ENCODE measurements around the gene EIF2B2.
"Not testable (repeated sequence)": the region's sequence is repeated elsewhere in the genome, so short reads cannot be mapped to it uniquely, and the experiment has no call there.

Gene EIF2B2

DNA sequence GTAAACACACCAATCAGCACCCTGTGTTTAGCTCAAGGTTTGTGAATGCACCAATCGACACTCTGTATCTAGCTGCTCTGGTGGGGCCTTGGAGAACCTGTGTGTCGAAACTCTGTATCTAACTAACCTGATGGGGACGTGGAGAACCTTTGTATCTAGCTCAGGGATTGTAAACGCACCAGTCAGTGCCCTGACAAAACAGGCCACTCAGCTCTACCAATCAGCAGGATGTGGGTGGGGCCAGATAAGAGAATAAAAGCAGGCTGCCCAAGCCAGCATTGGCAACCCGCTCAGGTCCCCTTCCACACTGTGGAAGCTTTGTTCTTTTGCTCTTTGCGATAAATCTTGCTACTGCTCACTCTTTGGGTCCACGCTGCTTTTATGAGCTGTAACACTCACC, 6.9 kb upstream of the EIF2B2 start:
- not testable (repeated sequence) for DNase-seq

GRCh38 chr14:75001261-75001660, 1.5 kb upstream of the EIF2B2 start:
- DNase-seq = no peak

GRCh38 chr14:75001899-75002298, 822 bp upstream of the EIF2B2 start:
- DNase-seq = no peak

DNA sequence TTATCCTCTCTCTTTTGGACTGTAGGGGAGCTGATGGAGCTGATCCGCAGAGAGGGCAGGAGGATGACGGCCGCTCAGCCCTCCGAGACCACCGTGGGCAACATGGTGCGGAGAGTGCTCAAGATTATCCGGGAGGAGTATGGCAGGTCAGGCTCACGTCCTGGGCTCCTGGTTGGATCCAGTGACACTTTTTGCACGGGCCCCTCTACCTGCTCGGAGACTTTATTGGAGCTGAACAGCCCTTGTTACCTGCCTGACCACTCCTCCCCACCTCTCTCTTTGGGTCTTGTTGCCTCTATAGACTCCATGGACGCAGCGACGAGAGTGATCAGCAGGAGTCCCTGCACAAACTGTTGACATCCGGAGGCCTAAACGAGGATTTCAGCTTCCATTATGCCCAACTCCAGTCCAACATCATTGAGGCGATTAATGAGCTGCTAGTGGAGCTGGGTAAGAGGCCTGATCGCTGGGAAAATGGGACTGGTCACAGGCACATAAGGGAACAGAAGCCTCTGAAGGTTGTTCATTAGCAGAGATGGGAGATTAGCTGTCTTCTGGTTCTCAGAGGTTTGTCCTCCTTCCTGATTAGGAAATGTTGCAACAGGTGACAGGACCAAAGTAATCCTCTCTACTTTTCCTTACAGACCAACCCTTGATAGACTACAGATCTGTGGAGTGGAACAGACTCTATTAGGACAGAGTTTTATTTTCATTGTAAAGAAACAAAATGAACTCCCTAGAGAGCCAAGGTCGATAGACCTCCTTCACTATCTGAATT, 718 bp downstream of the EIF2B2 start:
- no peak for DNase-seq

- DNase-seq = no peak
These were observed 2.6 kb downstream of the EIF2B2 start for GRCh38 chr14:75005357-75005756.

DNA sequence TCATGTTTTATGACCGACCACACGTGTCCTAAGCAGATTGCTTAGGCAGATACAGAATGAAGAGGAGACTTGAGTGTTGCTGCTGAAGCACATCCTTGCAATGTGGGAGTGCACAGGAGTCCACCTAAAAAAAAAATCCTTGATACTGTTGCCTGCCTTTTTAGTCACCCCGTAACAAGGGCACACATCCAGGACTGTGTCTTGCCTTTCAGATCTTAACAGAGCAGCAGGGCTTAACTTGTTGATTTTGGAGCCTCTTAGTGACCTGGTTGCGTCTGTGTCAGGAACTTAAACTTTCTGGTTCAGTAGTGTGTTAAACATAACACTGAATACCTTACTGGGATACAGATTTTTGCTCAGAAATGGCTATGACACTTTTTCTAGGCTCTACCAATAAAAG, 6.5 kb downstream of the EIF2B2 start:
- DNase-seq = no peak

DNA sequence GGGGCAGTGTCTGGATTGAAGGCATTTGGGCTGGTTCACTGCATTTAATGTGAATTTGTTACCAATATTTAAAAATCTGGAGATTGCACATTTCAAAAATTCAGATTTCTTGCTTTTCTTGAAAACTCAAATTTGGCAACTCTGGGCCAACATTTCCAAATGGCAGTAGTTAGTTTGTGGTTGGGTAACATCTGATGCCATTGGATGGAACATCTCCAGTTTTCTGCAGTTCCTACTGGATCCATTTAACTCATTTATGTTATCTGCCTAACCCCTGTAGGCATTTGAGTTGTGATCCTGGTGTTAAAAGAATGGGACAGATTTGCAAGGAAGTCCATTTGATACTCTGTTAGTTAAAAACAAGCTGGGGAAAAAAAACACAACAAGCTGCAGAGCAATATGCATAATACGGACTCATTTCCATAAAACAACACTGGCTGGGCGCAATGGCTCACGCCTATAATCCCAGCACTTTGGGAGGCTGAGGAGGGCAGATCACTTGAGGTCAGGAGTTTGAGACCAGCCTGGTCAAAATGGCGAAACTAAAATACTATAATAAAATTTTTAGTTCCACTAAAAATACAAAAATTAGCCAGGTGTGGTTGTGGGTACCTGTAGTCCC, 7.9 kb downstream of the EIF2B2 start:
- DNase-seq = no peak

DNA sequence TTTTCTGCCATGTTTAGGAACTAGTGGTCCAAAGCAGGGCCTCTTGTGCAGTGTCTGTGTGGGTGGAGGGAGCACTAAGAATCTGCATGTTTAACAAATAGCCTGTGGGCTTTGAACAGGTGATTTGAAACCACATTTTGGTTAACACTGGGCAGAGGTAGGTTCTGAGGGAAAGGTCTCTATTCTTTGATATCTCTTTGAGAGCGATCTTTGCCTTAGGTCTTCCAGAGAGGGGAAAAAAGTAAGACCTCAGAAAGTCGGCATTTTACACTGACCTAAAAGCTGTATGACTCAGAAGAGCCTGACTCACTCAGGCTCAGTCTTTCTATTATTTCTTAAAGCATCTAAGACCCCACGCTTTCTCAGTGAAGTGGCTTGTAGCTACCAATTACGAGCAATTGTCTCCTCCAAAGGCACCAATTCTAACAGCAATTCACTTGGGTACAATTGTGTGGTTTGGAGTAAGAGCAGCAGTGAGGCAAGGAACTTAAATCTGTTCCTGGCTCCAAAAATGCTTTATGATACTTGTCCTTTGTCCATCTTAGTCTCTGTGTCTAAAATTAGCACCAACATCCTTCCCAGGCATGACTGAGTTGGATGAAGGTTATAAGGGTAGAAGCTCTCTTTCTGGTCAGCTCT, 8.8 kb downstream of the EIF2B2 start:
- no peak for DNase-seq

DNA sequence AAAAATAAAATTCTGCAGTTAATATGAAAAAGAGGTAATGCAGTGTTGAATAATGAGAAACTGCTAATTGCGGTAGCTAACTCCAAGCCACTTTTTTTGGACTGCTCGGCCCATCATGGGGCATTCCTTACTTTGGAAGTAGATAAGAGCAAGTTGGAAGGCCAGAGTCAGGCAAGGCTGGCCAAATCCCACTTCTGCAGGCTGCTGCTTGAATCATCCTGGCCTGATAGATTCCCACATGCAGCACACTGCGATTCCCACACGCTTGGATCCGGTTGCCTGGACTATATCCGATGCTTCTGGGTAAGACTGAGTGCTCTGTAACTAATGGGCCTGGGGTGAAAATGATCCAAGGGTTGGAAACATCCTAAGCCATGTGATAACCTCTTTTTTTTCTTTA, 10.6 kb downstream of the EIF2B2 start:
- no peak for DNase-seq

DNA sequence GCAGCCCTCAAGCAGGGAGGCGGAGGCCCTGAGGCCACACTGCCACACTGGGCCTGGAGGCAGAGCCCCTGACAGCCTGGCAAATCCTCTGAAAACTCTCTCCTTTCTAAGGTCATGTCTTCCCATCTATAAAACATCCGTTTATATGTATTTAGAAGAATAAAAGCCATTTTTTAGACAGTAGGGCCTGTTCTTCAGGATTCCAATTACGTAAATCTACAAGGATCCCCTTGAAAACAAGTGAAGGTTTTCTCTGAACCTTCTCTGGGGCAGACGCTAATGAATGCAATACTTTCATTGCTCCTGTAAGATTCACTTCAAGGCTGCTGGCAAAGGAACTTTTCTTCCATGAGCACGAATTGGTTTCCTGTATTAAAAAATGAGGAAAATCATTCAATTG, 12.8 kb downstream of the EIF2B2 start:
- DNase-seq = no peak

- DNase-seq = no peak
These were observed 14.1 kb downstream of the EIF2B2 start for GRCh38 chr14:75016815-75017214.

GRCh38 chr14:75018694-75019093, 16.0 kb downstream of the EIF2B2 start:
- DNase-seq = no peak

- no peak for DNase-seq
These were observed 19.9 kb downstream of the EIF2B2 start for GRCh38 chr14:75022655-75023054.

GRCh38 chr14:75023108-75023507, 20.4 kb downstream of the EIF2B2 start:
- no peak for DNase-seq

- no peak for DNase-seq
These were observed 22.4 kb downstream of the EIF2B2 start for GRCh38 chr14:75025082-75025481.

DNA sequence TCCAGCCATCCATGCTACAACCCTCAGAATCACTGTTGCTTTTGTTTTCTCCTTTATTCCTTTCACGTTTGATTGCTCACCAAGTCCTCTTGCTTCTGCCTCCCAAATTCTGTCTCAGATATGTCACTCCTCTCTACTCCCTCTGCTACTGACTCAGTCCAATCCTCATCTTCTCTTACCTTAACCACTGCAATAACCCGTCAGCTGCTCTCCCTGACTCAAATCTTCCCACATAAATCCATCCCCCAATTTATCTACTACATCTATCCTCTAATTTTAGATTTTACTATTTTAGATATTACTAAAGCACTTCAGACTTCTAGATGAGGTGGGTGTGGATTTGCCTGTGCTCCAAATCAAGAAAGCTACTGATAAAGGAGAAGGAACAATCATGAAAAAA, 23.2 kb downstream of the EIF2B2 start:
- no peak for DNase-seq

- DNase-seq = no peak
These were observed 27.4 kb downstream of the EIF2B2 start for GRCh38 chr14:75030147-75030546.

- DNase-seq = no peak
These were observed 30.2 kb downstream of the EIF2B2 start for GRCh38 chr14:75032939-75033338.

DNA sequence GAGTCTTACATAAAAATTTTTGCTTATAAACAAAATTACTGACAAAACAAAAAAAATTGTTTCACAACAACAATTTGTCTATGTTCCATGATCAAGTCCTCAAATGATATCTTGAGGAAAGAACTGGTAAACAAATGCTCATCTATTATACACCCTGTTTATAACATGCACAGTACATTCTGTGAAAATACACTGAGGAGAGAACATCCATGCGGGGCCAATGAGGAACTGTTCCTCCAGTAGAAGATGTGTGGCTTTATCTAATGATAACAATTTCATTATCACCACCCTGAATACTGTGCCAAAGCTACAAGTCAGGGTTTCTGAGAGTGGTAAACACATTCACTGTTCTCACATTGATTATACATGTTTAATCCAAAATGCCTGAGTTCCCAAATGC, 37.8 kb downstream of the EIF2B2 start:
- no peak for DNase-seq

DNA sequence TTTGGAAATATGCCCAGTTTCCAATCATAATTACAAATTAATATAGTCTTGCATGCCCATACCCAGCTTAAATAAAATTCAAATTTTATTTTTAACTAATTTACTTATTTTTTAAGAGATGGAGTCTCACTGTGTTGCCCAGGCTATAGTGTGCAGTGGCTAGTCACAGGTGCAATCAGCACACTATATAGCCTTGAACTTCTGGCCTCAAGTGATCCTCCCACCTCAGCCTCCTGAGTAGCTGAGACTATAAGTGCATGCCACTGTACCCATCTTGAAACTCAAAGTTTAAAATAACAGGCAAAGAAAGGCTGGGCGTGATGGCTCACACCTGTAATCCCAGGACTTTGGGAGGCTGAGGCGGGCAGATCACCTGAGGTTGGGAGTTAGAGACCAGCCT, 38.2 kb downstream of the EIF2B2 start:
- DNase-seq = no peak

DNA sequence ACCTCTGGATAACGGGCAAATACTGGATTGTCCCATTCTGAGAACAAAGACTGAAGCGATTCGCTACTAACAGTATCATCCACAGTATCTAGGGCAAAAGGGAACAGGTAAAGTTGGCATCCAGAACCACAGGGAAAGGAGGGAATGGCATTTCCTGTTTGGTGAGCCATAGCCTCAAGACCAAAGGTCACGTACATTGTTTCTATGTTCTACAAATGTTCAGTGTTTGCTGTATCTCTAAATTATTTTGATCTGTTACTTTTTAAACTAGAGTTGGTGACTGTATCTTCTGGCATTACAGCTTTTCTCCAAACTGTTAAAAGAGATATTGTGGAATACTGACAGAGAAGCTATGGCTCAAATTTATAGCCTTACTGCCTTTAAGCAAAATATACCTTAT, 38.9 kb downstream of the EIF2B2 start:
- no peak for DNase-seq

DNA sequence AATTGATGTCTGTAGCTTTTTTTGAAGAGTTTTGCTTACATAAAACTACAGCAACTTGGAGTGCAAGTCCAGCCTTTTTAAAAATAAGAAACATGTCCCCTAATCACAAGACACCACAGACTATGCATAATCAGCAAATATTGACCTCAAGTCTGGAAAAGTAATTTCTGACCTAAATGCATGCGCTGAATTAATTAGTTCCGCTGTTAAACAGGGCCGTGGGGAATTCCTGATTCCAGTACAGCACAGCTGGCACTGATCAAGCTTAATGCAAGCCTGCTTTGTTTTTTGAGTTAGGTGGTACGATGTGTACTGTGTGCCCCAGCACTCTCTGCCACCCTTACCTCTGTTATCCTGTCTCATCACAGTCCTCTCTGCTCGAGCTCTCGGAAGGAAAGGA, 39.3 kb downstream of the EIF2B2 start:
- DNase-seq = no peak

DNA sequence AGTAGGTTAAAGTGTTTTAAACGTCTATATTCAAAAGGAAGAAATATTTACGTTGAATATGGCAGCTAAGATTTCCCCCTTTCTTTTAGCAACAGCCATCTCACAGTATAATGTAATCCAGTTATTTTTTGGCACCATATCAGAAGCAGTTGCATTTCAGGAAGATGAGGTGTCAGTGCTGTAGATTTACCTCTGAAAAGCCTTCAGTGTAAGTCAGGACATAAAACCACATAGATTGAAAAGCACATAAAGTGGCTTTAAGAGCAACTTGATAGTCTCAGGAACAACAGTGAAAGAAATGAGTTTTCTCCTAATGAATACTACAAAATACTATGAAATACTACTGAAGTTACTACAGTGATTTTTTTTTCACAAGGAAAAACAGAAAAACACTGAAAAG, 41.6 kb downstream of the EIF2B2 start:
- DNase-seq = no peak

GRCh38 chr14:75044752-75045151, 42.0 kb downstream of the EIF2B2 start:
- DNase-seq = no peak
